ENCODE measurements around the gene GFOD1.
"Not testable (repeated sequence)": the region's sequence is repeated elsewhere in the genome, so short reads cannot be mapped to it uniquely, and the experiment has no call there.

Gene GFOD1

GRCh38 chr6:13445744-13446115, 41.7 kb downstream of the GFOD1 start:
- DNase-seq (ENCODE audit: extremely low read depth in 1 of 2, low read depth in 1 of 2), result no peak

- DNase-seq (ENCODE audit: extremely low read depth in 1 of 2, low read depth in 1 of 2), result no peak
Measured at GRCh38 chr6:13445005-13445743, 42.2 kb downstream of the GFOD1 start.

GRCh38 chr6:13444604-13445003, 42.8 kb downstream of the GFOD1 start:
- no peak for DNase-seq (ENCODE audit: extremely low read depth in 1 of 2, low read depth in 1 of 2)

GRCh38 chr6:13443978-13444377, 43.4 kb downstream of the GFOD1 start:
- DNase-seq (ENCODE audit: extremely low read depth in 1 of 2, low read depth in 1 of 2), result not testable (repeated sequence)

- no peak for DNase-seq (ENCODE audit: extremely low read depth in 1 of 2, low read depth in 1 of 2)
Measured at GRCh38 chr6:13441778-13442177, 45.6 kb downstream of the GFOD1 start.

GRCh38 chr6:13439644-13440043, 47.8 kb downstream of the GFOD1 start:
- DNase-seq (ENCODE audit: extremely low read depth in 1 of 2, low read depth in 1 of 2), result no peak

GRCh38 chr6:13438126-13438525, 49.3 kb downstream of the GFOD1 start:
- no peak for DNase-seq (ENCODE audit: extremely low read depth in 1 of 2, low read depth in 1 of 2)

- DNase-seq (ENCODE audit: extremely low read depth in 1 of 2, low read depth in 1 of 2), result no peak
Measured at GRCh38 chr6:13437218-13437996, 50.0 kb downstream of the GFOD1 start.

GRCh38 chr6:13436399-13437217, 50.8 kb downstream of the GFOD1 start:
- DNase-seq (ENCODE audit: extremely low read depth in 1 of 2, low read depth in 1 of 2), result no peak

GRCh38 chr6:13435477-13436246, 51.7 kb downstream of the GFOD1 start:
- no peak for DNase-seq (ENCODE audit: extremely low read depth in 1 of 2, low read depth in 1 of 2)

- DNase-seq (ENCODE audit: extremely low read depth in 1 of 2, low read depth in 1 of 2), result no peak
Measured at GRCh38 chr6:13434777-13435176, 52.6 kb downstream of the GFOD1 start.

GRCh38 chr6:13434135-13434775, 53.1 kb downstream of the GFOD1 start:
- not testable (repeated sequence) for DNase-seq (ENCODE audit: extremely low read depth in 1 of 2, low read depth in 1 of 2)

- no peak for DNase-seq (ENCODE audit: extremely low read depth in 1 of 2, low read depth in 1 of 2)
Measured at GRCh38 chr6:13433709-13434121, 53.7 kb downstream of the GFOD1 start.

- no peak for DNase-seq (ENCODE audit: extremely low read depth in 1 of 2, low read depth in 1 of 2)
Measured at GRCh38 chr6:13432526-13433184, 54.7 kb downstream of the GFOD1 start.

- DNase-seq (ENCODE audit: extremely low read depth in 1 of 2, low read depth in 1 of 2), result peak in 1 of 2 donors; percentile 42
Measured at GRCh38 chr6:13431861-13432465, 55.4 kb downstream of the GFOD1 start.

- no peak for DNase-seq (ENCODE audit: extremely low read depth in 1 of 2, low read depth in 1 of 2)
Measured at GRCh38 chr6:13431059-13431656, 56.2 kb downstream of the GFOD1 start.

- DNase-seq (ENCODE audit: extremely low read depth in 1 of 2, low read depth in 1 of 2), result no peak
Measured at GRCh38 chr6:13429406-13429753, 58.0 kb downstream of the GFOD1 start.

- DNase-seq (ENCODE audit: extremely low read depth in 1 of 2, low read depth in 1 of 2), result peak in 1 of 2 donors; percentile 38
Measured at GRCh38 chr6:13428583-13429405, 58.6 kb downstream of the GFOD1 start.
